Glutamatergic neuron (in vitro differentiated cells): ENCODE results near the gene FMNL3. TPM values are rescaled to one million over a fixed set of nuclear protein-coding genes. Genes with fewer than 3 reads are reported as not detected.

Source experiments
- DNase-seq: peaks from one replicate; pipeline ENCODE4 v3.0.0; 2022
- H3K27ac Mint-ChIP-seq: one replicate; pipeline ENCODE4 v1.8.0; 2020; ENCODE audit warnings: mild to moderate bottlenecking, mixed read lengths, inconsistent platforms; ENCODE audit not compliant: unreplicated experiment
- H3K27me3 Mint-ChIP-seq: one replicate; pipeline ENCODE4 v1.8.0; 2020; ENCODE audit warnings: mild to moderate bottlenecking, moderate library complexity, mixed read lengths, inconsistent platforms; ENCODE audit not compliant: unreplicated experiment
- H3K36me3 Mint-ChIP-seq: one replicate; pipeline ENCODE4 v1.8.0; 2020; ENCODE audit warnings: mild to moderate bottlenecking, mixed read lengths, inconsistent platforms; ENCODE audit not compliant: unreplicated experiment
- H3K4me1 Mint-ChIP-seq: one replicate; pipeline ENCODE4 v1.8.0; 2020; ENCODE audit warnings: mild to moderate bottlenecking, low read depth, mixed read lengths, inconsistent platforms; ENCODE audit not compliant: unreplicated experiment
- H3K4me3 Mint-ChIP-seq: one replicate; pipeline ENCODE4 v1.8.0; 2020; ENCODE audit warnings: mild to moderate bottlenecking, mixed read lengths, inconsistent platforms; ENCODE audit not compliant: unreplicated experiment
- H3K9me3 Mint-ChIP-seq: one replicate; pipeline ENCODE4 v1.8.0; 2020; ENCODE audit warnings: mild to moderate bottlenecking, moderate library complexity, mixed read lengths, inconsistent platforms; ENCODE audit not compliant: unreplicated experiment
- CTCF ChIP-seq: fragments of 200-600 bp; sonication (generic); IDR thresholded peaks from one replicate; pipeline ENCODE4 v1.5.0; 2021; ENCODE audit not compliant: partially characterized antibody, unreplicated experiment
- total RNA-seq: library from RNA; stranded (reverse); fragmentation: NEBNext Ultra II Directional; extraction: Animal tissue kit (Norgen Biotek cat#: 25700); gene quantifications from one replicate; pipeline ENCODE4 v1.2.1, GENCODE V29; 2021; ENCODE audit not compliant: unreplicated experiment

The FMNL3 gene
- total RNA-seq, 1 donor from 2014 or later: 13.7 TPM

GRCh38 chr12:49619286-49619685, 87.9 kb downstream of the FMNL3 start:
- DNase-seq: no peak
- peaks cover 12% of the 10 kb centered on the region for H3K4me1 Mint-ChIP-seq
- H3K36me3 Mint-ChIP-seq: no peaks in the 10 kb centered on the region
- no peak overlapping the region for H3K4me3 Mint-ChIP-seq
- no peak for TF ChIP-seq CTCF
- no peak overlapping the region for H3K27ac Mint-ChIP-seq
- H3K27me3 Mint-ChIP-seq: peaks cover 1% of the 10 kb centered on the region
- H3K9me3 Mint-ChIP-seq: peaks cover 5% of the 10 kb centered on the region

GRCh38 chr12:49618576-49618975, 88.6 kb downstream of the FMNL3 start:
- TF ChIP-seq CTCF: no peak
- no peak for DNase-seq
- H3K27ac Mint-ChIP-seq: no peak overlapping the region
- no peaks in the 10 kb centered on the region for H3K27me3 Mint-ChIP-seq
- no peak overlapping the region for H3K4me3 Mint-ChIP-seq
- no peaks in the 10 kb centered on the region for H3K36me3 Mint-ChIP-seq
- H3K4me1 Mint-ChIP-seq: peaks cover 12% of the 10 kb centered on the region
- peaks cover 5% of the 10 kb centered on the region for H3K9me3 Mint-ChIP-seq

DNA sequence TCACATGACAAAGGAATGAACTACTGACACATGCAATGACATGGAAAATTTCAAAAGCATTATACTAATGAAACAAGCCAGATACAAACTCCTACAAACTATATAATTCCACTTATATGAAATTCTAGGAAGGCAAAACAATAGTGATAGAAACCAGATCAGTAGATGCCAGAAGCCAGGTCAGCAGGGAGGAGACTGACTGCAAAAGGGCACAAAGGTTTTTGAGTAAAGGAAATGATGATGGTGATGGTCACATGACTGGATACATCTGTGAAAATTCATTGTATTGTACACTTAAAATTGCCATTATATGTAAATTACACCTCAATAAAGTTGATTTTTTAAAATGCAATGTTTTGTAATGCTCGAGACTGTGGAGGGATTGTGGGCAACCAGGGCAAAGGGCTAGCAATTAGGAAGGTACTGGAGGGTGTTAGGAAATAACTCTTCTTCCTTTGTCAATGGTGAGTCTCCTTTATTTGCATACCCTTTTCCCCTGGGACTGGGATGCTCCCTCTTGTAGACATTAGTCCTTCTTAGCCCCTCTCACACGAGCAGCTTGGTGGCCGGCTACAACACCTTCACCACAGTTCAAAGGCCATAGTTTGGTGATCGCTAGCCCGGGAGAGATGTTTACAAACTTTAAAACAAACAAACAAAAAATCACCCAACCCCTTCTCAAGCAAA, 90.5 kb downstream of the FMNL3 start:
- Mint-ChIP-seq H3K9me3 (no peaks in the 10 kb centered on the region), H3K27me3 (no peaks in the 10 kb centered on the region), H3K36me3 (no peaks in the 10 kb centered on the region), H3K4me3 (no peak overlapping the region), H3K4me1 (peaks cover 12% of the 10 kb centered on the region), H3K27ac (peak overlapping the region; percentile 28)
- TF ChIP-seq CTCF: no peak
- DNase-seq: no peak

- H3K27ac Mint-ChIP-seq: no peak overlapping the region
- DNase-seq: no peak
Measured at GRCh38 chr12:49615725-49616124, 91.5 kb downstream of the FMNL3 start.

More at GRCh38 chr12:49615725-49616124, 91.5 kb downstream of the FMNL3 start:
- H3K9me3 Mint-ChIP-seq: no peaks in the 10 kb centered on the region
- H3K36me3 Mint-ChIP-seq: no peaks in the 10 kb centered on the region
- H3K4me1 Mint-ChIP-seq: peaks cover 7% of the 10 kb centered on the region
- no peak for TF ChIP-seq CTCF
- no peaks in the 10 kb centered on the region for H3K27me3 Mint-ChIP-seq
- H3K4me3 Mint-ChIP-seq: no peak overlapping the region
